OCI-LY3 (cell line): Measurements from ENCODE around the gene METTL17.

Experiments used
- CTCF ChIP-seq: fragments of 200-600, 300-600 bp; sonication (generic); IDR thresholded peaks from 2 replicates; pipeline ENCODE4 v1.5.1; 2014; ENCODE audit warnings: antibody characterized with exemption, low read length, low read depth
- EZH2phosphoT487 ChIP-seq: fragments of 200-600 bp; shearing (Covaris generic); IDR thresholded peaks from 2 replicates; pipeline ENCODE4 v1.6.1; 2018; ENCODE audit warnings: antibody characterized with exemption, mixed run types, low read depth

GRCh38 chr14:21036751-21037150 is 47.0 kb downstream of the METTL17 start:
- TF ChIP-seq CTCF (no peak), EZH2phosphoT487 (no peak)
